ENCODE measurements around the gene MTMR12. TPM values are rescaled to one million over a fixed set of nuclear protein-coding genes. Genes with fewer than 3 reads are reported as not detected.

The MTMR12 gene
- total and polyA plus RNA-seq, 2 experiments from 2014 or later = 18.3 to 51.6 TPM

- Mint-ChIP-seq H3K36me3 (ENCODE audit: low read depth) (peaks cover 20% of the 10 kb centered on the region), H3K4me3 (no peak overlapping the region), H3K4me1 (peaks cover 15% of the 10 kb centered on the region), H3K27me3 (ENCODE audit: insufficient read depth, low read depth, poor library complexity) (peaks cover 5% of the 10 kb centered on the region), H3K27ac (peak overlapping the region; percentile 72), H3K9me3 (no peaks in the 10 kb centered on the region)
- ATAC-seq (peak; percentile 85), DNase-seq (ENCODE audit: low spot score) (peak; percentile 79)
- Histone ChIP-seq H3K27ac (ENCODE audit: low read depth) (peak overlapping the region; percentile 72), H2AFZ (no peak overlapping the region), H3K9me2 (ENCODE audit: insufficient read depth) (no peaks in the 10 kb centered on the region), H4K20me1 (replicated peaks; ENCODE audit: insufficient read depth) (no peaks in the 10 kb centered on the region), H3K4me1 (ENCODE audit: insufficient read depth) (peaks cover 8% of the 10 kb centered on the region; the same call in 1 of the 2 replicates), H3K4me3 (no peak overlapping the region), H3K79me2 (replicated peaks; ENCODE audit: insufficient read depth) (no peaks in the 10 kb centered on the region), H3K36me3 (ENCODE audit: insufficient read depth) (peaks cover 6% of the 10 kb centered on the region), H3K27me3 (ENCODE audit: insufficient read depth) (no peaks in the 10 kb centered on the region), H3K4me2 (no peak overlapping the region), H3F3A (replicated peaks; ENCODE audit: low read depth) (no peaks in the 10 kb centered on the region)
- TF ChIP-seq EZH2 (IDR thresholded peaks at IDR 0.05; ENCODE audit: low read depth, unreplicated experiment) (no peak), JUNB (IDR thresholded peaks at IDR 0.05; ENCODE audit: unreplicated experiment) (no peak), ZNF462 (CRISPR knock-in tag; IDR thresholded peaks at IDR 0.05) (peak; percentile 58; the same call in 1 of the 2 replicates), ZNF331 (CRISPR knock-in tag; IDR thresholded peaks at IDR 0.05; ENCODE audit: low read depth) (no peak), CREB1 (CRISPR knock-in tag; IDR thresholded peaks at IDR 0.05; ENCODE audit: low read depth) (no peak)
Observed at GRCh38 chr5:32223972-32224609, 88.6 kb downstream of the MTMR12 start.

Data from GM23338 (cell line).